ENCODE data around the gene PRG3. TPM values are rescaled to one million over a fixed set of nuclear protein-coding genes. Genes with fewer than 3 reads are reported as not detected.

PRG3 gene
- total RNA-seq, 2 experiments from 2014 or later = not detected

GRCh38 chr11:57347336-57347735 lies 33.6 kb downstream of the PRG3 start:
- Mint-ChIP-seq H3K4me1 (ENCODE audit: low read depth) (peaks cover 4% of the 10 kb centered on the region), H3K36me3 (ENCODE audit: low read depth) (no peaks in the 10 kb centered on the region), H3K4me3 (no peak overlapping the region), H3K27me3 (peaks cover 5% of the 10 kb centered on the region), H3K27ac (no peak overlapping the region), H3K9me3 (no peaks in the 10 kb centered on the region)
- Histone ChIP-seq H3K4me1 (ENCODE audit: insufficient read depth, low read length) (peaks cover 12% of the 10 kb centered on the region), H3K27me3 (ENCODE audit: control insufficient read depth in 1 of 2, insufficient read depth in 2 of 2, low read length in 2 of 2) (peaks cover 0 to 3% of the 10 kb centered on the region in 2 experiments), H3K9me3 (ENCODE audit: control insufficient read depth in 1 of 2, insufficient read depth in 1 of 2, low read length in 2 of 2) (no peaks in the 10 kb centered on the region), H3K4me3 (ENCODE audit: low read length) (no peak overlapping the region), H3K36me3 (ENCODE audit: insufficient read depth, low read length) (no peaks in the 10 kb centered on the region), H3K27ac (ENCODE audit: low read depth in 1 of 2, low read length in 2 of 2) (no peak overlapping the region)
- ChIA-PET CTCF (no interaction called here), POLR2A (no interaction called here)
- no peak for TF ChIP-seq CTCF (IDR thresholded peaks at IDR 0.05)
- ATAC-seq (ENCODE audit: poor library complexity) (no peak), DNase-seq (no peak)
- intact Hi-C loops (cut with DNase I, micrococcal nuclease) = loop anchor here (2.0 to 10.0 kb wide), 5 partner anchors 80 to 1440 kb away; partner anchors contain the start of gene SLC43A3 (in 1 of the 2)

- intact Hi-C loops (cut with DNase I, micrococcal nuclease) = loop anchor here (1.0 to 10.0 kb wide), 8 partner anchors 82 to 1442 kb away; partner anchors contain the start of gene SLC43A3 (in 1 of the 2)
- Histone ChIP-seq H3K36me3 (ENCODE audit: insufficient read depth, low read length) (no peaks in the 10 kb centered on the region), H3K27ac (ENCODE audit: low read depth in 1 of 2, low read length in 2 of 2) (no peak overlapping the region), H3K9me3 (ENCODE audit: control insufficient read depth in 1 of 2, insufficient read depth in 1 of 2, low read length in 2 of 2) (no peaks in the 10 kb centered on the region), H3K4me3 (ENCODE audit: low read length) (no peak overlapping the region), H3K4me1 (ENCODE audit: insufficient read depth, low read length) (peaks cover 12% of the 10 kb centered on the region), H3K27me3 (ENCODE audit: control insufficient read depth in 1 of 2, insufficient read depth in 2 of 2, low read length in 2 of 2) (peaks cover 0 to 3% of the 10 kb centered on the region in 2 experiments)
- TF ChIP-seq CTCF (IDR thresholded peaks at IDR 0.05) = peak; percentile 73
- Mint-ChIP-seq H3K36me3 (ENCODE audit: low read depth) (no peaks in the 10 kb centered on the region), H3K4me1 (ENCODE audit: low read depth) (peaks cover 4% of the 10 kb centered on the region), H3K4me3 (no peak overlapping the region), H3K27ac (no peak overlapping the region), H3K27me3 (no peaks in the 10 kb centered on the region), H3K9me3 (no peaks in the 10 kb centered on the region)
- peak; percentile 52 to 87 (median 64) for DNase-seq
- POLR2A ChIA-PET = interaction anchor here (1.0 to 1.1 kb wide), 2 partner anchors 21 to 112 kb away, joined by 3 to 7 read pairs; partner anchors contain the start of gene TNKS1BP1
- peak; percentile 93 for ATAC-seq (ENCODE audit: poor library complexity)
- CTCF ChIA-PET = interaction anchor here (0.6 to 1.2 kb wide), 8 partner anchors 25 to 298 kb away, joined by 3 to 6 read pairs (median 4); no protein-coding TSS in a partner anchor
Observed at GRCh38 chr11:57345555-57346211, 35.3 kb downstream of the PRG3 start.

- H3K36me3 ChIP-seq (ENCODE audit: insufficient read depth, low read length) = no peaks in the 10 kb centered on the region
- H3K27ac Mint-ChIP-seq = no peak overlapping the region
- ChIA-PET POLR2A (no interaction called here), CTCF (interaction anchor here (1.1 kb wide), 1 partner anchor 296 kb away, joined by 4 read pairs; no protein-coding TSS in a partner anchor)
- no peak for ATAC-seq (ENCODE audit: poor library complexity)
- no peaks in the 10 kb centered on the region for H3K9me3 Mint-ChIP-seq
- H3K27me3 ChIP-seq (ENCODE audit: control insufficient read depth in 1 of 2, insufficient read depth in 2 of 2, low read length in 2 of 2) = peaks cover 0 to under 1% of the 10 kb centered on the region in 2 experiments
- DNase-seq = no peak
- H3K27ac ChIP-seq (ENCODE audit: low read depth in 1 of 2, low read length in 2 of 2) = no peak overlapping the region
- no peaks in the 10 kb centered on the region for H3K9me3 ChIP-seq (ENCODE audit: control insufficient read depth in 1 of 2, insufficient read depth in 1 of 2, low read length in 2 of 2)
- no peak overlapping the region for H3K4me3 Mint-ChIP-seq
- peaks cover 8% of the 10 kb centered on the region for H3K4me1 ChIP-seq (ENCODE audit: insufficient read depth, low read length)
- intact Hi-C loops (cut with DNase I, micrococcal nuclease) = loop anchor here (1.0 to 10.0 kb wide), 7 partner anchors 82 to 1442 kb away; partner anchors contain the start of gene SLC43A3 (in 1 of the 2)
- no peak overlapping the region for H3K4me3 ChIP-seq (ENCODE audit: low read length)
- no peak for TF ChIP-seq CTCF (IDR thresholded peaks at IDR 0.05)
- H3K27me3 Mint-ChIP-seq = no peaks in the 10 kb centered on the region
- H3K4me1 Mint-ChIP-seq (ENCODE audit: low read depth) = peaks cover under 1% of the 10 kb centered on the region
- H3K36me3 Mint-ChIP-seq (ENCODE audit: low read depth) = no peaks in the 10 kb centered on the region
Observed at GRCh38 chr11:57344826-57345225, 36.1 kb downstream of the PRG3 start.
